IMR-90 (cell line): ENCODE results near the gene ZFHX3. TPM values are rescaled to one million over a fixed set of nuclear protein-coding genes. Genes with fewer than 3 reads are reported as not detected.

Source experiments
- ATAC-seq: fragments of 200-7000 bp; cut with Tn5 transposase; 2 replicates; pipeline ENCODE4 v1.9.1; 2020; ENCODE audit warnings: low read depth, mild to moderate bottlenecking, moderate library complexity
- BruUV-seq: library from RNA; stranded (reverse); fragments of 400-500 nt; replicated peaks from 2 replicates; lab custom pipeline; 2021; lab: Mats Ljungman, UMichigan
- CTCF ChIA-PET: fragments of 300-600 bp; formaldehyde crosslinking; extraction: SDS; loops from one replicate; lab custom pipeline; 2021; ENCODE audit warnings: antibody characterized with exemption; lab: Yijun Ruan, JAX
- POLR2A ChIA-PET: fragments of 300-600 bp; sonication (Branson Sonifier 250); formaldehyde crosslinking; loops from one replicate; lab custom pipeline; 2022; ENCODE audit warnings: antibody characterized with exemption; ENCODE audit not compliant: unreplicated experiment; lab: Charles Lee
- DNase-seq: peaks from one replicate; pipeline ENCODE4 v3.0.0; 2013
- H2AFZ ChIP-seq: replicated peaks from 2 replicates; pipeline ENCODE3; 2013; ENCODE audit warnings: low read length, mild to moderate bottlenecking; ENCODE audit not compliant: poor library complexity
- H2AK5ac ChIP-seq: 2 replicates; pipeline ENCODE4 v1.6.1; 2013; ENCODE audit warnings: low read depth, low read length, inconsistent platforms
- H2AK9ac ChIP-seq: replicated peaks from 2 replicates; pipeline ENCODE3; 2013; ENCODE audit warnings: mild to moderate bottlenecking, low read depth, low read length, moderate library complexity; ENCODE audit not compliant: poor library complexity
- H2BK120ac ChIP-seq: 2 replicates; pipeline ENCODE4 v1.6.1; 2013; ENCODE audit warnings: low read depth, low read length, inconsistent platforms
- H2BK15ac ChIP-seq: 3 replicates; pipeline ENCODE4 v1.6.1; 2013; ENCODE audit warnings: low read depth, low read length, inconsistent platforms
- H2BK20ac ChIP-seq: 2 replicates; pipeline ENCODE4 v1.6.1; 2013; ENCODE audit warnings: low read depth, mild to moderate bottlenecking, inconsistent platforms, low read length, moderate library complexity
- H2BK5ac ChIP-seq: 2 replicates; pipeline ENCODE4 v1.6.1; 2013; ENCODE audit warnings: mild to moderate bottlenecking, low read depth, low read length, inconsistent platforms; ENCODE audit not compliant: poor library complexity, severe bottlenecking
- H3K14ac ChIP-seq: replicated peaks from 2 replicates; pipeline ENCODE4 v1.6.1; 2013; ENCODE audit warnings: low read depth, low read length, inconsistent platforms
- H3K18ac ChIP-seq: 2 replicates; pipeline ENCODE4 v1.6.1; 2013; ENCODE audit warnings: low read depth, low read length, control low read depth
- H3K23ac ChIP-seq: 2 replicates; pipeline ENCODE4 v1.6.1; 2013; ENCODE audit warnings: low read depth, low read length, inconsistent platforms
- H3K27ac ChIP-seq: 2 replicates; pipeline ENCODE4 v1.5.1; 2013; ENCODE audit warnings: mild to moderate bottlenecking, control low read depth, low read length; ENCODE audit not compliant: insufficient read depth
- H3K27me3 ChIP-seq: 2 replicates; pipeline ENCODE4 v1.6.1; 2013; ENCODE audit warnings: low read length; ENCODE audit not compliant: control insufficient read depth, insufficient read depth
- H3K36me3 ChIP-seq: 2 replicates; pipeline ENCODE4 v1.6.1; 2013; ENCODE audit warnings: low read length, mixed read lengths; ENCODE audit not compliant: control insufficient read depth, insufficient read depth
- H3K4ac ChIP-seq: 2 replicates; pipeline ENCODE4 v1.6.1; 2013; ENCODE audit warnings: low read depth, low read length, inconsistent platforms
- H3K4me1 ChIP-seq: 2 replicates; pipeline ENCODE4 v1.6.1; 2013; ENCODE audit warnings: low read length, mixed read lengths; ENCODE audit not compliant: control insufficient read depth, insufficient read depth
- H3K4me2 ChIP-seq: 2 replicates; pipeline ENCODE4 v1.6.1; 2013; ENCODE audit warnings: low read depth, mild to moderate bottlenecking, control low read depth, low read length, moderate library complexity
- H3K4me3 ChIP-seq: 2 replicates; pipeline ENCODE4 v1.5.1; 2013; ENCODE audit warnings: low read depth, mild to moderate bottlenecking, control low read depth, low read length, moderate library complexity; ENCODE audit not compliant: insufficient read depth
- H3K56ac ChIP-seq: 2 replicates; pipeline ENCODE4 v1.6.1; 2013; ENCODE audit warnings: low read length, inconsistent platforms; ENCODE audit not compliant: insufficient read depth; ENCODE audit errors: extremely low read depth
- H3K79me1 ChIP-seq, 2 experiments: 2 replicates each; pipeline ENCODE4 v1.6.1; 2013; ENCODE audit warnings: low read length in 2 of 2, inconsistent platforms in 1 of 2, low read depth in 1 of 2
- H3K9ac ChIP-seq: 2 replicates; pipeline ENCODE4 v1.6.1; 2013; ENCODE audit warnings: low read depth, low read length, control low read depth
- H3K9me1 ChIP-seq: 2 replicates; pipeline ENCODE4 v1.6.1; 2013; ENCODE audit warnings: low read length, inconsistent platforms; ENCODE audit not compliant: insufficient read depth
- H3K9me3 ChIP-seq: 2 replicates; pipeline ENCODE4 v1.6.1; 2013; ENCODE audit warnings: low read length; ENCODE audit not compliant: control insufficient read depth, insufficient read depth
- H4K20me1 ChIP-seq: 2 replicates; pipeline ENCODE4 v1.6.1; 2013; ENCODE audit warnings: low read length, inconsistent platforms; ENCODE audit not compliant: insufficient read depth
- H4K5ac ChIP-seq: 2 replicates; pipeline ENCODE4 v1.6.1; 2013; ENCODE audit warnings: mild to moderate bottlenecking, low read depth, low read length, control low read depth
- H4K8ac ChIP-seq, 2 experiments: 2 replicates each; pipeline ENCODE4 v1.6.1; 2013; ENCODE audit warnings: low read depth in 2 of 2, low read length in 2 of 2, control low read depth in 1 of 2, inconsistent platforms in 1 of 2
- H4K91ac ChIP-seq: 2 replicates; pipeline ENCODE4 v1.6.1; 2013; ENCODE audit warnings: low read depth, low read length, inconsistent platforms; ENCODE audit not compliant: insufficient read depth
- BHLHE40 ChIP-seq: fragments of 150-350 bp; IDR thresholded peaks from 2 replicates; pipeline ENCODE4 v1.6.1; 2016; ENCODE audit warnings: mild to moderate bottlenecking, low read depth, low read length
- CEBPB ChIP-seq: IDR thresholded peaks from 2 replicates; pipeline ENCODE4 v1.6.1; 2012; ENCODE audit warnings: low read depth, low read length, improper control_type of control experiment
- CHD1 ChIP-seq: IDR thresholded peaks from 2 replicates; pipeline ENCODE4 v1.6.1; 2012; ENCODE audit warnings: low read depth, low read length, improper control_type of control experiment
- FOS ChIP-seq: fragments of 150-350 bp; IDR thresholded peaks from 2 replicates; pipeline ENCODE4 v1.6.1; 2016; ENCODE audit warnings: low read depth, low read length
- MAFK ChIP-seq: IDR thresholded peaks from 2 replicates; pipeline ENCODE4 v1.6.1; 2012; ENCODE audit warnings: low read depth, low read length, improper control_type of control experiment
- MXI1 ChIP-seq: IDR thresholded peaks from 2 replicates; pipeline ENCODE4 v1.6.1; 2012; ENCODE audit warnings: low read depth, mild to moderate bottlenecking, low read length, moderate library complexity, borderline replicate concordance
- POLR2A ChIP-seq: IDR thresholded peaks from 2 replicates; pipeline ENCODE4 v1.6.1; 2012; ENCODE audit warnings: mild to moderate bottlenecking, low read depth, low read length
- RAD21 ChIP-seq: IDR thresholded peaks from 2 replicates; pipeline ENCODE4 v1.6.1; 2012; ENCODE audit warnings: low read length, improper control_type of control experiment
- RCOR1 ChIP-seq: IDR thresholded peaks from 2 replicates; pipeline ENCODE4 v1.6.1; 2012; ENCODE audit warnings: mild to moderate bottlenecking, low read length, improper control_type of control experiment; ENCODE audit not compliant: insufficient replicate concordance
- RFX5 ChIP-seq: IDR thresholded peaks from 2 replicates; pipeline ENCODE4 v1.8.0; 2012; ENCODE audit warnings: low read depth, mild to moderate bottlenecking, low read length, moderate library complexity
- SMC3 ChIP-seq: fragments of 150-350 bp; IDR thresholded peaks from 2 replicates; pipeline ENCODE4 v1.6.1; 2016; ENCODE audit warnings: low read depth, mild to moderate bottlenecking, antibody characterized with exemption, low read length, moderate library complexity
- WGBS, 2 experiments: methylation state at CpG; one replicate each; pipeline versions ENCODE4 v1.1.5 to v1.1.7; 2013; ENCODE audit warnings: missing lambda C conversion rate in 2 of 2; ENCODE audit not compliant: insufficient read length in 1 of 2; ENCODE audit errors: extremely low coverage in 2 of 2; 5-methylcytosine and 5-hydroxymethylcytosine counted together
- dilution Hi-C: fragments of 300-500 bp; cut with HindIII; formaldehyde crosslinking; loops from one replicate; pipeline ENCODE4 v1.14.3; 2018; ENCODE audit warnings: low sequenced_read_pairs; ENCODE audit not compliant: unreplicated experiment
- in situ Hi-C: fragments of 300-500 bp; cut with MboI; formaldehyde crosslinking; loops from 3 replicates; pipeline ENCODE4 v1.14.3; 2019; ENCODE audit warnings: low sequenced_read_pairs, inconsistent platforms, mixed read lengths
- intact Hi-C: fragments of 100-400 bp; cut with micrococcal nuclease; formaldehyde crosslinking; loops from 2 replicates; pipeline ENCODE4 v1.10.0; 2022
- polyA plus RNA-seq, 3 experiments: library from polyadenylated mRNA; depleted of rRNA; stranded (reverse); fragments of >200 nt; gene quantifications; 2 replicates each; pipeline ENCODE4 v1.2.3, GENCODE V29; 2012; ENCODE audit warnings: low replicate concordance in 1 of 3
- total RNA-seq: library from RNA; depleted of rRNA; stranded (reverse); fragments of >200 nt; gene quantifications from 2 replicates; pipeline ENCODE4 v1.2.3, GENCODE V29; 2012
- TF ChIP-seq, protein P1 (sequence below): conservative IDR thresholded peaks from 2 replicates; pipeline ENCODE4 v1.5.1; 2012; ENCODE audit warnings: mild to moderate bottlenecking, low read depth, low read length, improper control_type of control experiment
- TF ChIP-seq, protein P2 (sequence below): fragments of 150-350 bp; IDR thresholded peaks from 2 replicates; pipeline ENCODE4 v1.6.1; 2016; ENCODE audit warnings: low read depth, mild to moderate bottlenecking, low read length, moderate library complexity, borderline replicate concordance

ZFHX3 gene
- total and polyA plus RNA-seq, 2 of the 4 experiments (the other 2 are of a cell fraction) = 1.4 to 1.7 TPM

DNA sequence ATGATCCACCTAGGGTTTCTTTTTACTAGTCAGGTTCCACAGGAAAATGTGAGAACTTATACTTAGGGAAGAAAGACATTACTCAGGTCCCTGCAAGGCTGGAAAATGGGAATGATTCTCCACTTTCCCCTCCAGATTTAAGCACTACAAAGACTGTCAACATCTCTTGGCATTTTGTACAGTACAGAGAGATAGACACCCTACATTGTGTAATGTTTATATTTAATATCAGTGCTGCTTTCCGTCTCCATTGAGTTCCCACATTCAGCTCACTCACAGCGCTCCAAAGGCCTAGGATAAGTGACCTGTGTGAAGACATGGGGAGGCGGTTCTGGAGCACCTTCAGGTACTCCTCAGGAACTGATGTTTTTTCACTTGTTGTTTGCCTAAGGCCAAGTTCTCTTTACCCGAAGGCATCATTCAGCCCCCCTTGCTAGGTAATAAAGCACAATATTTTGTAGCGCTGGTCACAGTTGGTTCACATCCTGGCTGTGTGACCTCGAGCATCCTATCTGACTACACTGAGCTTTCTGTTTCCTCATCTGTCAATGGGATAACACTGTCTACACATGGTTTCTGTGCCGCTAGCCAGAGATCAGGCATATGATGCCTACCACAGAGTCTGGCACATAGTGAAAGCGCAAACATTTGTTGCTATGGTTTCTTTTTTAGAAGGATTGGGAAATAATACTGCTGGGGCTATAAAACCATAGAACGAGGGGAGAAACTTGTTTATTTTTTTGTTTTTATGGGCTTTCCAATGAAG lies 226.6 kb downstream of the ZFHX3 start (continued):
- TF ChIP-seq RCOR1 = no peak

DNA sequence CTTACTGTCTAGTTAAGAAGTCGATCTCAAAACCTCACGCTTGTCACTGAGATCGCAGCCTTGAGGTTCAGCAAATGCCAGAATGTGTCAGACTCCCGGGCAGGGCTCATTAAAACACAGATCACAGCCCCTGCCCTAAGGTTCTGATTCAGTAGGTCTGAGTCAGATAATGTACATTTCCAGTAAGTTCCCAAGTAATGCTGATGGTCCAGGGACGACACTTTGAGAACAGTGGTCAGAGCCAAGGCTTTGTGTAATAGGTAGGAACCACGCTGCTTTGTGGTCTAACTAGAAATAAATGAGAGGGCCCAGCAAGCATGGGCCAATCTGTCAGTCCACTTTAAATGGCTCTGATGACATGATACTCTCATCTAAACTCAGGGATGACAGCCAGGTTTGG lies 228.6 kb downstream of the ZFHX3 start:
- Histone ChIP-seq H3K56ac (no peak overlapping the region), H3K4me1 (peaks cover 10% of the 10 kb centered on the region), H4K8ac (no peak overlapping the region), H2BK15ac (no peak overlapping the region), H3K27me3 (no peaks in the 10 kb centered on the region), H2BK20ac (no peak overlapping the region), H2AK9ac (no peak overlapping the region), H3K4me3 (no peak overlapping the region), H3K9me3 (no peaks in the 10 kb centered on the region), H2BK5ac (no peak overlapping the region), H4K5ac (no peak overlapping the region), H3K36me3 (no peaks in the 10 kb centered on the region; the same call in 1 of the 2 replicates), H3K27ac (no peak overlapping the region), H2BK120ac (no peak overlapping the region), H3K14ac (no peak overlapping the region), H3K79me1 (peaks cover 6 to 18% of the 10 kb centered on the region in 2 experiments; a peak in 3 of 4 replicates), H3K4ac (no peak overlapping the region; the same call in 1 of the 2 replicates), H2AK5ac (no peak overlapping the region), H4K91ac (no peak overlapping the region), H4K20me1 (no peaks in the 10 kb centered on the region), H3K23ac (no peak overlapping the region; the same call in 1 of the 2 replicates), H3K9ac (no peak overlapping the region), H2AFZ (peak overlapping the region; percentile 12), H3K18ac (no peak overlapping the region), H3K9me1 (peaks cover 17% of the 10 kb centered on the region), H3K4me2 (no peak overlapping the region; the same call in 1 of the 2 replicates)
- CTCF ChIA-PET = interaction anchor here (2.7 kb wide), 1 partner anchor 13 kb away, joined by 12 read pairs; no protein-coding TSS in a partner anchor
- intact Hi-C loops = no loop called here
- DNase-seq (peak; percentile 74), ATAC-seq (peak; percentile 56)
- no TSS peak for BruUV-seq
- POLR2A ChIA-PET = no interaction called here
- dilution Hi-C loops = no loop called here
- 14% methylated on average over 1 of the region's 6 CpGs; no CpG with 5 or more reads in 1 of the 2 experiments for WGBS, 2 experiments
- in situ Hi-C loops = no loop called here
- TF ChIP-seq POLR2A = no peak
- TF ChIP-seq, protein P1, sequence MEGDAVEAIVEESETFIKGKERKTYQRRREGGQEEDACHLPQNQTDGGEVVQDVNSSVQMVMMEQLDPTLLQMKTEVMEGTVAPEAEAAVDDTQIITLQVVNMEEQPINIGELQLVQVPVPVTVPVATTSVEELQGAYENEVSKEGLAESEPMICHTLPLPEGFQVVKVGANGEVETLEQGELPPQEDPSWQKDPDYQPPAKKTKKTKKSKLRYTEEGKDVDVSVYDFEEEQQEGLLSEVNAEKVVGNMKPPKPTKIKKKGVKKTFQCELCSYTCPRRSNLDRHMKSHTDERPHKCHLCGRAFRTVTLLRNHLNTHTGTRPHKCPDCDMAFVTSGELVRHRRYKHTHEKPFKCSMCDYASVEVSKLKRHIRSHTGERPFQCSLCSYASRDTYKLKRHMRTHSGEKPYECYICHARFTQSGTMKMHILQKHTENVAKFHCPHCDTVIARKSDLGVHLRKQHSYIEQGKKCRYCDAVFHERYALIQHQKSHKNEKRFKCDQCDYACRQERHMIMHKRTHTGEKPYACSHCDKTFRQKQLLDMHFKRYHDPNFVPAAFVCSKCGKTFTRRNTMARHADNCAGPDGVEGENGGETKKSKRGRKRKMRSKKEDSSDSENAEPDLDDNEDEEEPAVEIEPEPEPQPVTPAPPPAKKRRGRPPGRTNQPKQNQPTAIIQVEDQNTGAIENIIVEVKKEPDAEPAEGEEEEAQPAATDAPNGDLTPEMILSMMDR = no peak
- no peak for TF ChIP-seq CHD1
- peak; percentile 32; the same call in 1 of the 2 replicates for TF ChIP-seq BHLHE40
- no peak for TF ChIP-seq SMC3
- TF ChIP-seq RCOR1 = no peak
- no peak for TF ChIP-seq RAD21
- 0 out of 2 replicates have a peak, but pooled peaks have one; percentile 12 for TF ChIP-seq CEBPB
- 0 out of 2 replicates have a peak, but pooled peaks have one; percentile 25 for TF ChIP-seq FOS
- peak; percentile 52; the same call in 1 of the 2 replicates for TF ChIP-seq MXI1
- peak; percentile 21; the same call in 1 of the 2 replicates for TF ChIP-seq MAFK
- TF ChIP-seq, protein P2, sequence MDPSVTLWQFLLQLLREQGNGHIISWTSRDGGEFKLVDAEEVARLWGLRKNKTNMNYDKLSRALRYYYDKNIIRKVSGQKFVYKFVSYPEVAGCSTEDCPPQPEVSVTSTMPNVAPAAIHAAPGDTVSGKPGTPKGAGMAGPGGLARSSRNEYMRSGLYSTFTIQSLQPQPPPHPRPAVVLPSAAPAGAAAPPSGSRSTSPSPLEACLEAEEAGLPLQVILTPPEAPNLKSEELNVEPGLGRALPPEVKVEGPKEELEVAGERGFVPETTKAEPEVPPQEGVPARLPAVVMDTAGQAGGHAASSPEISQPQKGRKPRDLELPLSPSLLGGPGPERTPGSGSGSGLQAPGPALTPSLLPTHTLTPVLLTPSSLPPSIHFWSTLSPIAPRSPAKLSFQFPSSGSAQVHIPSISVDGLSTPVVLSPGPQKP = no peak
- no peak for TF ChIP-seq RFX5
